GM10847 (cell line): ENCODE results near the gene XIRP2.

Experiments
- POLR2A ChIP-seq: IDR thresholded peaks from 2 replicates; pipeline ENCODE4 v1.6.1; 2011; ENCODE audit not compliant: insufficient read length; ENCODE audit errors: extremely low read depth

Gene XIRP2, protein sequence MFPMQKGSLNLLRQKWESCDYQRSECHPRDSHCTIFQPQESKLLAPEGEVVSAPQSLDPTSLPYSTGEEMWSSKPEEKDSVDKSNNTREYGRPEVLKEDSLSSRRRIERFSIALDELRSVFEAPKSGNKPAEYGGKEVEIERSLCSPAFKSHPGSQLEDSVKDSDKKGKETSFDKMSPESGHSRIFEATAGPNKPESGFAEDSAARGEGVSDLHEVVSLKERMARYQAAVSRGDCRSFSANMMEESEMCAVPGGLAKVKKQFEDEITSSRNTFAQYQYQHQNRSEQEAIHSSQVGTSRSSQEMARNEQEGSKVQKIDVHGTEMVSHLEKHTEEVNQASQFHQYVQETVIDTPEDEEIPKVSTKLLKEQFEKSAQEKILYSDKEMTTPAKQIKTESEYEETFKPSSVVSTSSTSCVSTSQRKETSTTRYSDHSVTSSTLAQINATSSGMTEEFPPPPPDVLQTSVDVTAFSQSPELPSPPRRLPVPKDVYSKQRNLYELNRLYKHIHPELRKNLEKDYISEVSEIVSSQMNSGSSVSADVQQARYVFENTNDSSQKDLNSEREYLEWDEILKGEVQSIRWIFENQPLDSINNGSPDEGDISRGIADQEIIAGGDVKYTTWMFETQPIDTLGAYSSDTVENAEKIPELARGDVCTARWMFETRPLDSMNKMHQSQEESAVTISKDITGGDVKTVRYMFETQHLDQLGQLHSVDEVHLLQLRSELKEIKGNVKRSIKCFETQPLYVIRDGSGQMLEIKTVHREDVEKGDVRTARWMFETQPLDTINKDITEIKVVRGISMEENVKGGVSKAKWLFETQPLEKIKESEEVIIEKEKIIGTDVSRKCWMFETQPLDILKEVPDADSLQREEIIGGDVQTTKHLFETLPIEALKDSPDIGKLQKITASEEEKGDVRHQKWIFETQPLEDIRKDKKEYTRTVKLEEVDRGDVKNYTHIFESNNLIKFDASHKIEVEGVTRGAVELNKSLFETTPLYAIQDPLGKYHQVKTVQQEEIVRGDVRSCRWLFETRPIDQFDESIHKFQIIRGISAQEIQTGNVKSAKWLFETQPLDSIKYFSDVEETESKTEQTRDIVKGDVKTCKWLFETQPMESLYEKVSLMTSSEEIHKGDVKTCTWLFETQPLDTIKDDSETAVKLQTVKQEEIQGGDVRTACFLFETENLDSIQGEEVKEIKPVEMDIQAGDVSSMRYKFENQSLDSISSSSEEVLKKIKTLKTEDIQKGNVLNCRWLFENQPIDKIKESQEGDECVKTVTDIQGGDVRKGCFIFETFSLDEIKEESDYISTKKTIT (N-terminal part only)

DNA sequence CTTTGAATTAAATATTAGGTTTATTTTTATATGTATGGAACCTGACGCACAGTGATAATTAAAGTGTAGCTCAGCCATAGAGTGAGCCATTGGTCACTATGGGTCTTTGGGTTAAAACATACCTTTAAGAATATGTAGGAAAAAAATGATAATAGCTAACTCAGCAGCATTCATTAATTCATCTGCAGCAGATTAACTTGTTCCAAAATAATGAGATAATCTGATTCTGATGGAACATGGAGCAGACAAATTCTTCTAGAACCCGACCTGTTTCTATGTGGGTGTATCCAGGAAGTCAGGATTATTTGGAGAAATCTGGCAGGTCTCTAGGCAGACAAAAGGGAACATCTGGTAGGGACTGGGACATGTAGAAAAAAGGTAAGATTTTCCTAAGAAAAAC lies at the start of gene XIRP2:
TSS of gene XIRP2 (plus strand) at position 301 of the 400 bp plus-strand sequence. CDS start 15,003 bp downstream, outside the sequence.
- TF ChIP-seq POLR2A = no peak

DNA sequence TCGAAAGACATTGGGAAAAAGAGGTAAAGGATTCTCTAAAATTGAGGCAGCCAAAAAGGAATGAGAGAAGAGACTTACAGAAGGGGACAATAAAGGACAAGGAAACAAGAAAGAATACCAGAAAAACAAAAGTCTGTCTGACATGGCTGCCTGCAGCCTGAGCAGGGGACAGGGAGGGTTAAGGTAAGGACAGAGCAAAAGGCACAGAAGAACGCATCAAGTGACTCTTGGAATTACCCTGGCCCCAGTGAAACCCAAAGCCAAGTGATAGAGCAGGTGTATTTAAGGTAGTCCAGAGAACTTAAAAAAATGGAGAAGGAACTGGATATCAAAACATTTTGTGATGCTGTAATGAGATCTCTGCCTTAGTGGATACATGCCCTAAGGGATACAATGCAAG lies 47.1 kb upstream of the XIRP2 start:
- no peak for TF ChIP-seq POLR2A

DNA sequence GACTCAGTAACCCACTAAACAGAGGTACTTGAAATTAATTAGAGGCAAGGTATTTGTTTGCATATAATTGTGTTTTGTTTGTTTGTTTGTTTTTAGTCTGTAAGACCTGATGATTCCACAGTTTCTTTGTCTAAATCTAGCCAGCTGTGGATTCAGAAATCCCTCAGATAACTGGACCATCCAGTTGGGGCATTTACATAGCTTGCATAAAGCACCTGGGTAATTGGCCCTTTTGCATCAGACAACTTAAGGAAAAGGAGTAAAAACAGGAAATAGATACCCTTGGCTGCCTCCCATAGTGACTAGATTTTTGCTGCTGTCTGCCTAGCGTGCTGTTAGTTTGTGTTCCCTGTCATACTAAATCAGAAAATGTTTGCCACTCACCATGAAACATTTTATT lies 46.6 kb upstream of the XIRP2 start:
- TF ChIP-seq POLR2A = no peak

DNA sequence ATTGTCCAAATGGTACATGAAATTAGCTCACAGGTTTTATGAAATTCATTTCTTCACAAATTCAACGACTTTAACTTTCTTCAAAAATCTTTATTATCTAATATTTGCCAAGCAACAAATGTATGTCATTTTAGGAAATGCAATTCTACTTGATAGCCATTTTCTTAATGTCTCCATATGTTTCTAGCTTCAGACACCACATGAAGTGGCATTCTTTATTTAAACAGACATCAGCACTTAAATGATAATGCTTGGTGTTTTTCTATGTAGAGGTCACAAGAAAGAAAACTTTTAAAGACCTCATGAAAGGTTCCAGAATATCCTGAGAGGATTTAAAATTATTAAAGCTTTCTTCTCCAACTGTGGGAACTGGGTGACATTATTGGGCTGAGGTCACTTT lies 44.2 kb upstream of the XIRP2 start:
- TF ChIP-seq POLR2A = no peak

DNA sequence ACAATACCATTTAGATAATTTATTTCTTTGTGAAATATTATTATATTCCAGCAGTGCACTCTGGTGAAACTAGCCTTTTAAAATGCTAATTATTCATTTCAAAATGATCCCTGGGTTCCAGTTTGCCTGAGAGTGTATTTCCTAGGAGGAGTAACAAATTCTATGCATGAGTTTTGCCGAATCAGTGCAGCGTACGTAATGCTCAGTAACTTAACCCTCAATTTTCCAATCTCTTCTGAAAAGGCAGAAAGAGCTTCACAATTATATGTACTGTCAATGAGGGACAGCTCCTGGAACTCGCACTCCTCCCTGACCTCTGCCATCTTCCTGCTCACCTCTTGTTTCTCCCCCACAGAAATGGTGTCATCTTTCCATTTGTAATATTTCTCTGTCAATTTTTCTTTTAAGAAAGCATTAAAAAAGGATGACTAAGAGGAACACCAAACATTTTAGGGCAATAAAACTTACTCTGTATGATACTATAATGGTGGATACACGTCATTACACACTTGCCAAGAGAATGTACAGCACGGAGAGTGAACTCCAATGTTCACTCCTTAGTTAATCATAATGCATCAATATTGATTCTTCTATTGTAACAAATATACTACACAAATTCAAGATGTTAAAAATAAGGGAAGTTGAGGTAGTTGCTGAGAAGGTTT lies 25.7 kb upstream of the XIRP2 start:
- no peak for TF ChIP-seq POLR2A

DNA sequence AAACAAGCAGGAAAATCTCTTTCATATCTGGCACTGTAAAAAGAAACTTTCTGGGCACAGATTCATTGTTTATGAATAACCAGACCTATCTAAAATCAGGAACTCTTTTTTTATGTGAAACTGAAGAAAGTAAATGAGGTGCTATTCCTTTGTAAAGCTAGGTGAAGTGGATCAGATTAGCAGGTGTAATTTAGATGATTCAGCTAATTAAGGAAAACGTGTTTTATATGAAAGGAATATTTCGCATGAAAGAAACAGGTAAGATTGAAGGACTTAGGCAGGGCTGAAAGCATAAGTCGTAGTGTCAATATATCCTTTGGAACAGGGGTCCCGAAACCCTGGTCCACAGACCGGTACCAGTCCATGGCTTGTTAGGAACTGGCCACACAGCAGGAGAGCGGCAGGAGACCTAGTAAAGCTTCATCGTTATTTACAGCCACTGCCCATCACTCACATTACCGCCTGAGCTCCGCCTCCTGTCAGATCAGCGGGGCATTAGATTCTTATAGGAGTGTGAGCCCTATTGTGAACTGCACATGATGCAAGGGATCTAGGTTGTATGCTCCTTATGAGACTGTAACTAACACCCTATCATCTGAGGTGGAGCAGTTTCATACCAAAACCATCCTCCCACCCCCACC lies 20.3 kb upstream of the XIRP2 start:
- TF ChIP-seq POLR2A = no peak

DNA sequence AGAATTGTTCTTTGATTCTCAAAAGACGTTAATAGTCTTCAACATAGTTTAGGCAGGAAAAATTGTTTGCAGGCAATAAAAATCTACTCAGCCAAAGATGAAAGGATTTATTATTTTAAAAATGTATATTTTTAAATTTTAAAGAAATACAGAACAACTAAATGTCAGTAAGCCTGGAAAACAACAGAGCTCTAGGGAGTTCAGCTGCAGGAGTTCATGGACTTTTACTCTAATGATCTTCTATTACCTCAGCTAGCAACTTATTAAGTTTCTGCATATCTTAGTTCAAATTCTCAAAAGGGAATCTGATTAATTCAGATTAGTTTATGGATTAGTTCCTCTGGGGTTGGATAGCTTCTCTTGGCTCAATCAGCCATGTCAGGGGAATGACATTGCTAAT lies 17.9 kb upstream of the XIRP2 start:
- no peak for TF ChIP-seq POLR2A

DNA sequence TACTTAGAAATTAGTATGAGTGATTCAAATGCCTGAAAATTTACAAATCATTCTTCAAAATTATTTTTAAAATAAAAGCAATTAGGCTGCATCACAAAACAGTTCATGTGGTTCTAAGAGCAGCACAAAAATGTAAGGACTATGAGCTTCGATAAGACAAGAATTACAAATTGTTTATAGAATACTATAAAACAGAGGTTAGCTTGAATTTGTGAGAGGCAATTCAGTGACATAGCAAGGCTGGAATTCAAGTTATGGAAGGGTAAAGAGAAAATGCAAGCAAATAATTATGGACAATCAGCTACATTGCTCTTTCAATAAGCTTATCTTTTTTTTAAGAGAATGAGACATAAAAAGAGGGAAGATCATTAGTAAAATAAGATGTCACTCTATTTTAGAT lies 7.1 kb upstream of the XIRP2 start:
- no peak for TF ChIP-seq POLR2A

DNA sequence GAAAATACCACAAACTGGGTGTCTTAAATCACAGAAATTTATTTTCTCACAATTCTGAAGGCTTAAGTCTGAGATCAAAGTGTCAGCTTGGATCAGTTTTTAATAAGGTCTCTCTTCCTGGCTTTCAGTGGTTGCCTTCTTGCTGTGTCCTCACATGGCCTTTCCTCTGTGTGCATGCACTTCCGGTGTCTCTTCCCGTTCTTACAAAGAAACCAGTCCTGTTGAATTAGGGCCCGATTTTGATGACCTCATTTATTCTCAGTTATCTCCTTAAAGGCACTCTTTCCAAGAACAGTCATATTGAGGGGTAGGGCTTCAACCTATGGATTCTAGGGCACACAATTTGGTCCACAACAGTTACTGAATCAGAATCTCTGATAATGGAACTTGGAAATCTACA lies 5.4 kb upstream of the XIRP2 start:
- no peak for TF ChIP-seq POLR2A

DNA sequence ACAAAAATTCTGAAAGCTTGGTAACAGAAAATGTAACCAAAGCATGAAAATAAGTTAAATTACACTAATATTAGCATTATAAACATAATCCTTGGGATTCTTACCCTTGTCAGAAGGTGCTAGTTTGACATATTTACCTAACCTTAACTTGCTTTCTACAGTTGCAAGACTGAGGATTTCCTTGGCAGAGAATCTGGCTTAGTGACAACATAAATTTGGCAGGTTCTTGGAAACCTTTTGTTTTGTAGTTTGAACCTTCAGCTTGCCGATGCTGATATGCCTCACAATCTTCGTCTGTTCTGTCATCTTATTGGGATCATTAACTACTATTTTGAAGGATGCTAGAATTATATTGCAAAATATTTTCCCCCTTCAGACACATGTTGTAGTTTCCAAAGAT lies 3.4 kb downstream of the XIRP2 start:
- no peak for TF ChIP-seq POLR2A

DNA sequence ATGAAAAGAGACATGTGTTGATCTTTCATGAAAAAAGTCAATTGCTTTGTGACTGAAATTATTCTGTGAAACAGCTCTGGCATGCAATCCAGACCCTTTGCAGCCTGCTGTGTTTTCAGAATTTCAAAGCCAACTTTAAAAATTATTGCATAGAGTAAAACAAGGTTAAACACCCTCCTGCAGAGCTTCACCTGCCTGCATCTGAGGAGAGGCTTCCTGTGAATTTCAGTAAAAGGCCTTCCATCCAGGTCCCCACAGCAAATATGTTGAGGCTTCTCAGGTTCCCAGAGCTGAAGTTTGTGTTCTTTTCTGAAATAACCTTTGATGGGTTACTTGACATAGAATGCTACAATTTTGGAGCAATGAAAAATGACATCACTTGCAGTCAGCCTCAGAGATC lies 4.1 kb downstream of the XIRP2 start:
- no peak for TF ChIP-seq POLR2A

DNA sequence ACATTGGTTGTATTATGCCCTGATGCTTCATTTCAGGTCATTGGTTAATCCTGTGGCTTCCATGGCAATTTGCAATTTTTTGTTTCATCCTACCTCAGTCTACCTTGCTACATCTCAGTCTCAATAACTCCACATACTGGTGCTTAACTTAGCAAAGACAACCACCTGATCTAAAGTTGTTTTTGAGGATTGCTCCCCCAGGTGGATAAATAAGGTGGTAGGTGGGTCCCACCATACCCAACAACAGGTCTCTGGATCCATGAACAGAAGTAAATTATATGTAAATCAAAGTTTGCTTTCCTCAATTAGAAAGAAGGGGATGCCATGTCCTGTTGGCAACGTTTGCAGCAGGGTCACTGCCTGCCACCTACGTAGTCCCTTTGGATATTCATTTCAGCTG lies 7.0 kb downstream of the XIRP2 start:
- no peak for TF ChIP-seq POLR2A

DNA sequence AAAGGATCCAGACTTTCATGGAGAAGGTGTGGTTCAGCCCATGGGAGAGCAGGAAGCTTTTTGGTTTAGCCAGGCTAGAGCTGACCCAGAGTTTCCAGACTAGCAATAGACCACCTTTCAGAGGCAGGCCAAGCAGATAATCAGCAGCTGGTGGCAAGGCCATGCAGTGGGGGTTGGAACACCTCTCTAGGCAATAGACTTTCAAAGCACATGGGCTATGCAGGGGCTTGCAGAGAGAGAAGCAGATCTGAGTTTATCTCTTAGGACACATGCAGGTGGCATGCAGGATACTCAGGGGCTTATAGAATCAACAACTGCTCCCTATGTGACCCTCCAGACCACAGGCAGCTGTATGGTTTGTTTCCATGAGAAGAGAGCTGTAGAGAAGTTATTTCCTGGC lies 9.4 kb downstream of the XIRP2 start:
- no peak for TF ChIP-seq POLR2A

DNA sequence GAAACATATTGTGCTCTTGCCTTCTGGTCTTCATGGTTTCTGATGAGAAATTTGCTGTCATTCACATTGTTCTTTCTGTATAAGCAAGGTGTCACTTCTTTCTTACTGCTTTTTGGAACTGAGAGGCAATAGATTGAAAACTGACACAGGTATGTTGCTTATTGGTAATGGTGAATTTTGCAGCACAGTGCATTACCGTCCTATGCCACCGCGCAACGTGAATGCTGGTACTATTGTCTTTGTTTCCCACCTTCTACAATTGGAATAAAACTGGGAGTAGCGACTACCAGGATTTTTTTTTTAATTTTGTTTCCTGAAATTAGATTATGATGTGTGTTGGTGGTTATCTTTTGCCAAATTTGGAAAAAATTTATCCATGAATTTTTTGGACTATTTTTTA lies 11.4 kb downstream of the XIRP2 start:
- TF ChIP-seq POLR2A = no peak
